Activated B cell treated with CpG ODN at 0.5 μM for 24 hours (primary cell): ENCODE results near the gene IFT57. TPM values are rescaled to one million over a fixed set of nuclear protein-coding genes. Genes with fewer than 3 reads are reported as not detected.
A peak's percentile ranks its signal among the peaks of the same experiment; 100 is the strongest.

ENCODE experiments used
- ATAC-seq: fragments of 200-7000 bp; cut with Tn5 transposase; one replicate; pipeline ENCODE4 v1.10.0; 2021; ENCODE audit warnings: low read depth, mild to moderate bottlenecking, moderate library complexity
- CTCF ChIA-PET: fragments of 350-600 bp; sonication (Branson Sonifier 250); formaldehyde crosslinking; loops from one replicate; lab custom pipeline; 2021; ENCODE audit warnings: antibody characterized with exemption; lab: Charles Lee
- POLR2A ChIA-PET: fragments of 350-600 bp; sonication (Branson Sonifier 250); formaldehyde crosslinking; loops from one replicate; lab custom pipeline; 2021; ENCODE audit warnings: antibody characterized with exemption; lab: Charles Lee
- DNase-seq: peaks from one replicate; pipeline ENCODE4 v3.0.0; 2022
- H3K27ac Mint-ChIP-seq: one replicate; pipeline ENCODE4 v1.8.0; 2020; ENCODE audit warnings: mixed read lengths
- H3K27me3 Mint-ChIP-seq: one replicate; pipeline ENCODE4 v1.8.0; 2021; ENCODE audit warnings: mixed read lengths
- H3K36me3 Mint-ChIP-seq: one replicate; pipeline ENCODE4 v1.8.0; 2021; ENCODE audit warnings: low read depth, mixed read lengths
- H3K4me1 Mint-ChIP-seq: one replicate; pipeline ENCODE4 v1.8.0; 2021; ENCODE audit warnings: mixed read lengths
- H3K4me3 Mint-ChIP-seq: one replicate; pipeline ENCODE4 v1.8.0; 2020; ENCODE audit warnings: mild to moderate bottlenecking, mixed read lengths
- H3K9me3 Mint-ChIP-seq: one replicate; pipeline ENCODE4 v1.8.0; 2020; ENCODE audit warnings: mixed read lengths
- intact Hi-C: fragments of 100-400 bp; cut with micrococcal nuclease; formaldehyde crosslinking; loops from one replicate; pipeline ENCODE4 v1.15.1; 2024
- total RNA-seq: library from RNA; stranded (reverse); gene quantifications from 2 replicates; pipeline ENCODE4 v1.2.3, GENCODE V29; 2022
- TF ChIP-seq, protein P1 (sequence below): fragments of 200-600 bp; IDR thresholded peaks from one replicate; pipeline ENCODE4 v1.8.0; 2022; ENCODE audit warnings: antibody characterized with exemption, mild to moderate bottlenecking

IFT57 gene
- total RNA-seq, 1 donor from 2014 or later: 63.2 TPM

DNA sequence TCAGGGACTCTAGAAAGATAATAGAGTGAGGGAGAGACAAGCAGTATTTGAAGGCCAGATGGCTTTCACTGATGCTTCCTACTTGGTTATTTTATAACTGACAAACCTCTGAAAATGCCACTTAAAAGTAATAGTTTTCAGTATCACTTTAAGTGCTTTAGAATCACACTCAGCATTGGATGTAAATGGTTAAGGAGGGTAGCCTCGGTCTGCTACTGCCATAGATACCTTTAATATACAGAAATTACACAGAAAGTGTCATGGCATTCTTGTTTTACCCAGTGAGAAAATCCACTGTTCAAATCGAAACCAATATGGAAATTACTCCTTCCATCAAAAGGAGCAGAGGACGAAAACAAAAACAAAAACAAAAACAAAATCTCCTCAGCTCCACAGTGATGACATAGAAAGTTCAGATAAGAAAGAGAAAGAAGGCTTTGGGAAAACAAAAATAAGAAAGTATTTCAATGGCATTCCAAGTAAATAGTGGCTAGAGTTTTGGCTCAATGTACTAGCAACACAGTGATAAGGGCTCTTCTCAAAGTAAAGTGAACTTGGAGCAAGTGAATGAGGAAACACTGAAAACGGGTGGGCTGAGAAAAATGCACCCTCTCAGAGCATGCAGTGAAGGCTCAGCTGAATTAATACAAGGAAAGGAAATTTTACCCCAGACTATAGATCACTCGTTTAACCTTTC, 88.2 kb downstream of the IFT57 start:
- peak overlapping the region; percentile 92 for H3K27ac Mint-ChIP-seq
- peaks cover 96% of the 10 kb centered on the region for H3K4me1 Mint-ChIP-seq
- POLR2A ChIA-PET: interaction anchor here (0.5 to 4.4 kb wide), 9 partner anchors 9 to 272 kb away, joined by 3 to 53 read pairs (median 4); no protein-coding TSS in a partner anchor
- H3K4me3 Mint-ChIP-seq: peak overlapping the region; percentile 68
- TF ChIP-seq, protein P1, sequence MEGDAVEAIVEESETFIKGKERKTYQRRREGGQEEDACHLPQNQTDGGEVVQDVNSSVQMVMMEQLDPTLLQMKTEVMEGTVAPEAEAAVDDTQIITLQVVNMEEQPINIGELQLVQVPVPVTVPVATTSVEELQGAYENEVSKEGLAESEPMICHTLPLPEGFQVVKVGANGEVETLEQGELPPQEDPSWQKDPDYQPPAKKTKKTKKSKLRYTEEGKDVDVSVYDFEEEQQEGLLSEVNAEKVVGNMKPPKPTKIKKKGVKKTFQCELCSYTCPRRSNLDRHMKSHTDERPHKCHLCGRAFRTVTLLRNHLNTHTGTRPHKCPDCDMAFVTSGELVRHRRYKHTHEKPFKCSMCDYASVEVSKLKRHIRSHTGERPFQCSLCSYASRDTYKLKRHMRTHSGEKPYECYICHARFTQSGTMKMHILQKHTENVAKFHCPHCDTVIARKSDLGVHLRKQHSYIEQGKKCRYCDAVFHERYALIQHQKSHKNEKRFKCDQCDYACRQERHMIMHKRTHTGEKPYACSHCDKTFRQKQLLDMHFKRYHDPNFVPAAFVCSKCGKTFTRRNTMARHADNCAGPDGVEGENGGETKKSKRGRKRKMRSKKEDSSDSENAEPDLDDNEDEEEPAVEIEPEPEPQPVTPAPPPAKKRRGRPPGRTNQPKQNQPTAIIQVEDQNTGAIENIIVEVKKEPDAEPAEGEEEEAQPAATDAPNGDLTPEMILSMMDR: no peak
- H3K27me3 Mint-ChIP-seq: no peaks in the 10 kb centered on the region
- peaks cover 4% of the 10 kb centered on the region for H3K9me3 Mint-ChIP-seq
- ATAC-seq: peak; percentile 23
- intact Hi-C loops: loop anchor here (1.0 to 5.0 kb wide), 4 partner anchors 9 to 272 kb away; no protein-coding TSS in a partner anchor
- CTCF ChIA-PET: no interaction called here
- H3K36me3 Mint-ChIP-seq: peaks cover 58% of the 10 kb centered on the region
- DNase-seq: no peak

DNA sequence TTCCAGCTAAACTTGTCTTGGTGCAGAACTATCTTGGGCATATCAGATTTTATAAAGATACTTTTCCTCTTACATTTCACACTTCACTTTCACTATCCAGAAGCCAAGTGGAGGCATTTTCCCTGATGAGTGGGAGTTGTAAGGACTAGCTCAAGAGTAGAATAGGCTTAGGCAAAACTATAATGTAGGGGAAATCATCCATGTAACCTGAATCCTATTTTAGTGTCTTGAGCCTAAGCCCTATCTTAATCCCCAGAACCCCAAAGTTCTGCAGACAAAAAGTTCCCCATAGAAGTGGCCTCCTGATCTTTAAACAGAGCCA, 89.2 kb downstream of the IFT57 start:
- H3K27ac Mint-ChIP-seq: peak overlapping the region; percentile 92
- intact Hi-C loops: loop anchor here (5.0 kb wide), 1 partner anchor 271 kb away; no protein-coding TSS in a partner anchor
- H3K4me3 Mint-ChIP-seq: peak overlapping the region; percentile 68
- H3K36me3 Mint-ChIP-seq: peaks cover 64% of the 10 kb centered on the region
- ChIA-PET POLR2A (interaction anchor here (0.6 to 4.4 kb wide), 7 partner anchors 9 to 609 kb away, joined by 3 to 53 read pairs (median 3); no protein-coding TSS in a partner anchor), CTCF (no interaction called here)
- H3K4me1 Mint-ChIP-seq: peaks cover 100% of the 10 kb centered on the region
- no peak for ATAC-seq
- H3K27me3 Mint-ChIP-seq: no peaks in the 10 kb centered on the region
- peaks cover 10% of the 10 kb centered on the region for H3K9me3 Mint-ChIP-seq
- TF ChIP-seq, protein P1: no peak
- DNase-seq: no peak

DNA sequence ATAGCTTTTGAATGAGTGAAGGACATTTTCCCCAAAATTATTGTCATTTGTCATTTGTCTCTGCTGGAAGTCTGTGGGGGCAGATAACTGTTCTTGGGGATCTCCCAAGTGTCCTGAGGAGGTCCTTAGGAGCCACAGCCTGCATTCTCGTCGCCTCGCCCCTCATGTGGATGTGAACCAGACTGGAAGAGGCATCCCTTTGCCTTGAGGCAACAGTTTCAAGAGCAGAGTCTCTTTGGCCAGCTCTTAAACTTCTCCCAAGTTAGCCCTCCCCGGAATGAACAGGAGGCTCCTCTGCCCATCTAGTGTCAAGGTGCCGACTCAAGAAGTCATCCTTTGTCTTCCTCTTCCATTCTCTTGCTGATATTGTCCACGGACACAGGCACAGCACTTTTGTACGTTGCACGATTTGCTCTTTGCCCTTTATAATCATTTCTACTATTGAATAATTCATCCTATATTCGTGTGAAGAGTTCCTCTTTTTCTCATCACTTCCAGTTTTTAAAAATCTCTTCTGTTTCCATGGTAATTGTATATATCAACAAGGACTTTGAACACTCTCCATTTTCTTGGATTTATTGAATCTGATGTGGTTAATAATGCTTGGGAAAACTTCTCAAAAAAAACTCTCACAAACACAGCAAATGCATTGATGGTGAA, 90.6 kb downstream of the IFT57 start:
- peak overlapping the region; percentile 92 for H3K27ac Mint-ChIP-seq
- peaks cover 58% of the 10 kb centered on the region for H3K36me3 Mint-ChIP-seq
- TF ChIP-seq, protein P1: no peak
- H3K4me3 Mint-ChIP-seq: peak overlapping the region; percentile 68
- DNase-seq (no peak), ATAC-seq (peak; percentile 26)
- CTCF ChIA-PET: interaction anchor here (0.9 to 1.0 kb wide), 2 partner anchors 43 to 275 kb away, joined by 3 to 4 read pairs; no protein-coding TSS in a partner anchor
- H3K4me1 Mint-ChIP-seq: peaks cover 97% of the 10 kb centered on the region
- POLR2A ChIA-PET: interaction anchor here (0.6 to 4.4 kb wide), 5 partner anchors 8 to 328 kb away, joined by 3 to 53 read pairs (median 7); partner anchors contain the start of gene IFT57
- peaks cover 10% of the 10 kb centered on the region for H3K9me3 Mint-ChIP-seq
- no peaks in the 10 kb centered on the region for H3K27me3 Mint-ChIP-seq
- intact Hi-C loops: loop anchor here (5.0 kb wide), 1 partner anchor 269 kb away; no protein-coding TSS in a partner anchor

GRCh38 chr3:108130701-108131474, 91.3 kb downstream of the IFT57 start:
- Mint-ChIP-seq H3K36me3 (peaks cover 54% of the 10 kb centered on the region), H3K27me3 (no peaks in the 10 kb centered on the region), H3K4me1 (peaks cover 96% of the 10 kb centered on the region), H3K9me3 (peaks cover 6% of the 10 kb centered on the region), H3K4me3 (peak overlapping the region; percentile 74), H3K27ac (peak overlapping the region; percentile 92)
- ChIA-PET POLR2A (interaction anchor here (0.6 to 4.4 kb wide), 5 partner anchors 23 to 327 kb away, joined by 3 to 29 read pairs (median 5); partner anchors contain the start of gene IFT57), CTCF (interaction anchor here (0.9 to 1.0 kb wide), 2 partner anchors 42 to 276 kb away, joined by 3 to 4 read pairs; no protein-coding TSS in a partner anchor)
- ATAC-seq (no peak), DNase-seq (no peak)
- intact Hi-C loops: loop anchor here (5.0 kb wide), 1 partner anchor 269 kb away; no protein-coding TSS in a partner anchor
- TF ChIP-seq, protein P1: no peak
